Panc1 (cell line): ENCODE results near the gene TMEM217. TPM values are rescaled to one million over a fixed set of nuclear protein-coding genes. Genes with fewer than 3 reads are reported as not detected.
"Not testable (repeated sequence)": the region's sequence is repeated elsewhere in the genome, so short reads cannot be mapped to it uniquely, and the experiment has no call there.

ENCODE experiments used
- ATAC-seq: fragments of 200-7000 bp; cut with Tn5 transposase; 2 replicates; pipeline ENCODE4 v1.9.1; 2020; ENCODE audit warnings: mild to moderate bottlenecking, moderate library complexity
- BruUV-seq: library from RNA; stranded (reverse); fragments of 400-500 nt; replicated peaks from 2 replicates; lab custom pipeline; 2021; lab: Mats Ljungman, UMichigan
- CTCF ChIA-PET: fragments of 300-600 bp; sonication (Branson Sonifier 250); formaldehyde crosslinking; loops from one replicate; lab custom pipeline; 2022; ENCODE audit warnings: antibody characterized with exemption; lab: Charles Lee
- POLR2A ChIA-PET: fragments of 300-600 bp; sonication (Branson Sonifier 250); formaldehyde crosslinking; loops from one replicate; lab custom pipeline; 2022; ENCODE audit warnings: antibody characterized with exemption; lab: Charles Lee
- DNase-seq: peaks from one replicate; pipeline ENCODE4 v3.0.0-alpha.2; 2010; ENCODE audit warnings: low read depth, low spot score
- H3K27ac ChIP-seq: 2 replicates; pipeline ENCODE4 v1.5.1; 2011; ENCODE audit warnings: mild to moderate bottlenecking, low read length, inconsistent platforms
- H3K27me3 ChIP-seq: fragments of 200-500 bp; sonication (Bioruptor generic); 2 replicates; pipeline ENCODE4 v1.6.0; 2014; ENCODE audit warnings: low read length, inconsistent platforms; ENCODE audit not compliant: control insufficient read depth, insufficient read depth
- H3K36me3 ChIP-seq: fragments of 200-500 bp; sonication (Bioruptor generic); 2 replicates; pipeline ENCODE4 v1.5.1; 2014; ENCODE audit warnings: inconsistent platforms, mild to moderate bottlenecking, low read length, moderate library complexity; ENCODE audit not compliant: control insufficient read depth, insufficient read depth
- H3K4me1 ChIP-seq: 2 replicates; pipeline ENCODE4 v1.5.1; 2011; ENCODE audit warnings: inconsistent platforms, mild to moderate bottlenecking, low read length, moderate library complexity; ENCODE audit not compliant: control insufficient read depth, insufficient read depth
- H3K4me3 ChIP-seq, 2 experiments: 2 replicates each; pipeline ENCODE4 v1.5.1; 2011 to 2012; ENCODE audit warnings: low read depth in 2 of 2, low read length in 2 of 2, mild to moderate bottlenecking in 2 of 2, inconsistent platforms in 1 of 2, moderate library complexity in 1 of 2
- H3K9me3 ChIP-seq: fragments of 200-500 bp; sonication (Bioruptor generic); 2 replicates; pipeline ENCODE4 v1.5.1; 2014; ENCODE audit warnings: low read depth, mild to moderate bottlenecking, inconsistent platforms, low read length, moderate library complexity; ENCODE audit not compliant: control insufficient read depth, insufficient read depth
- POLR2AphosphoS5 ChIP-seq: IDR thresholded peaks from 2 replicates; pipeline ENCODE4 v1.6.1; 2012; ENCODE audit warnings: mild to moderate bottlenecking, low read depth, low read length, moderate library complexity
- SIN3A ChIP-seq: IDR thresholded peaks from 2 replicates; pipeline ENCODE4 v1.6.1; 2012; ENCODE audit warnings: low read depth, mild to moderate bottlenecking, low read length, moderate library complexity, borderline replicate concordance; ENCODE audit not compliant: insufficient read depth
- TCF7L2 ChIP-seq: IDR thresholded peaks from 2 replicates; pipeline ENCODE4 v1.6.1; 2011; ENCODE audit warnings: mild to moderate bottlenecking, low read depth, low read length, inconsistent platforms
- in situ Hi-C: cut with HindIII; loops from 2 replicates; pipeline ENCODE4 v1.10.0; 2016; ENCODE audit warnings: low sequenced_read_pairs, low pct_unique_long_range_greater_than_20kb
- intact Hi-C: fragments of 100-400 bp; cut with micrococcal nuclease; formaldehyde crosslinking; loops from one replicate; pipeline ENCODE4 v1.10.0; 2022; ENCODE audit not compliant: unreplicated experiment
- total RNA-seq: library from RNA; stranded (reverse); gene quantifications from one replicate; pipeline ENCODE4 v1.2.1, GENCODE V29; 2021; ENCODE audit not compliant: unreplicated experiment
- TF ChIP-seq, protein P1 (sequence below), 2 experiments: IDR thresholded peaks; 2 replicates each; pipeline ENCODE4 v1.6.1; 2011 to 2012; ENCODE audit warnings: low read depth in 2 of 2, control low read depth in 1 of 2, low read length in 1 of 2, mild to moderate bottlenecking in 1 of 2, moderate library complexity in 1 of 2; ENCODE audit not compliant: insufficient read depth in 1 of 2
- TF ChIP-seq, protein P2 (sequence below): fragments of 450-650 bp; IDR thresholded peaks from 2 replicates; pipeline ENCODE4 v1.5.1; 2017; ENCODE audit warnings: mild to moderate bottlenecking

The TMEM217 gene
- total RNA-seq, 1 experiment from 2014 or later = 4.0 TPM

DNA sequence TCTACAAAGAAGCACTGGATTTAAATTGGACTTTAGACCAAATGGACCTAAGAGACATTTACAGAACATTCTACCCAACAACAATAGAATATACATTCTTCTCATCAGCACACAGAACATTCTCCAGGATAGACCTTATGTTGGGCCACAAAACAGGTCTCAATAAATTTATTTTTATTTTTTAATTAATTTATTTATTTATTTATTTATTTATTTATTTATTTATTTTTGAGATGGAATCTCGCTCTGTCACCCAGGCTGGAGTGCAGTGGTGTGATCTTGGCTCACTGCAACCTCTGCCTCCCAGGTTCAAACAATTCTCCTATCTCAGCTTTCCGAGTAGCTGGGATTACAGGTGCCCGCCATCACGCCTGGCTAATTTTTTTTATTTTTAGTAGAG, 61.5 kb downstream of the TMEM217 start:
- in situ Hi-C loops = not testable (repeated sequence)

DNA sequence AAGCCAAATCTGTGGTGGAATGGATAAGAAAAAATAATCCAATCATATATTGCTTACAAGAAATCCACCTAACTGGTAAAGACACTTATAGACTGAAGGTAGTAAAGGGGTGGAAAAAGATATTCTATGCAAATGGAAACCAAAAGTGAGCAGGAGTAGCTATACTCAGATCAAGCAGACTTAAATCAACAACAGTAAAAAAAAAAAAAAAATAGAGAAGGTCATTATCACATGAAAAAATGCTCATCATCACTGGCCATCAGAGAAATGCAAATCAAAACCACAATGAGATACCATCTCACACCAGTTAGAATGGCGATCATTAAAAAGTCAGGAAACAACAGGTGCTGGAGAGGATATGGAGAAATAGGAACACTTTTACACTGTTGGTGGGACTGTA, 63.1 kb downstream of the TMEM217 start:
- H3K4me3 ChIP-seq, H3K27ac ChIP-seq, in situ Hi-C loops, BruUV-seq, H3K36me3 ChIP-seq, DNase-seq, H3K27me3 ChIP-seq, intact Hi-C loops, H3K4me1 ChIP-seq, CTCF ChIA-PET, H3K9me3 ChIP-seq, ATAC-seq: not testable (repeated sequence)
- POLR2A ChIA-PET = interaction anchor here (0.6 kb wide), 1 partner anchor 447 kb away, joined by 9 read pairs; no protein-coding TSS in a partner anchor

More for the DNA sequence above, 61.5 kb downstream of the TMEM217 start:
- CTCF ChIA-PET, BruUV-seq, H3K4me3 ChIP-seq, DNase-seq, POLR2A ChIA-PET, H3K27me3 ChIP-seq, ATAC-seq, H3K9me3 ChIP-seq, H3K27ac ChIP-seq, intact Hi-C loops, H3K36me3 ChIP-seq, H3K4me1 ChIP-seq: not testable (repeated sequence)

DNA sequence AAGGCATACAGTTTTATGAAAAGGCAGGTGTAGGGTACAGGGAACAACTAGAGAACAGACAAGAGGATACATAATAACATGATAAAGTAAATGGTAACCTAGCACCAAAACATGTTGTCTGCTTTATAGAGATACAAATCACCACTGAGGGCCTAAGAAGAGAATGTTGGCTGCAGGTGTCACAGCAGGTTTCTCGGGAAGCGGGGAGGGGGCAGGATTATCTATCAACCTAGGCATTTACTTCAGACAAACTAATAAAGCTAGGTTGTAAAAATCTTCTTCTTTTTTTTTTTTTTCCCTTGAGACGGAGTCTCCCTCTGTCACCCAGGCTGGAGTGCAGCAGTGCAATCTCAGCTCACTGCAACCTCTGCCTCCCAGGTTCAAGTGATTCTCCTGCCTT, 65.3 kb downstream of the TMEM217 start:
- ChIA-PET CTCF (no interaction called here), POLR2A (no interaction called here)
- intact Hi-C loops (no loop called here), in situ Hi-C loops (no loop called here)
- TF ChIP-seq SIN3A (no peak), POLR2AphosphoS5 (no peak), TCF7L2 (no peak)
- TF ChIP-seq, protein P1, sequence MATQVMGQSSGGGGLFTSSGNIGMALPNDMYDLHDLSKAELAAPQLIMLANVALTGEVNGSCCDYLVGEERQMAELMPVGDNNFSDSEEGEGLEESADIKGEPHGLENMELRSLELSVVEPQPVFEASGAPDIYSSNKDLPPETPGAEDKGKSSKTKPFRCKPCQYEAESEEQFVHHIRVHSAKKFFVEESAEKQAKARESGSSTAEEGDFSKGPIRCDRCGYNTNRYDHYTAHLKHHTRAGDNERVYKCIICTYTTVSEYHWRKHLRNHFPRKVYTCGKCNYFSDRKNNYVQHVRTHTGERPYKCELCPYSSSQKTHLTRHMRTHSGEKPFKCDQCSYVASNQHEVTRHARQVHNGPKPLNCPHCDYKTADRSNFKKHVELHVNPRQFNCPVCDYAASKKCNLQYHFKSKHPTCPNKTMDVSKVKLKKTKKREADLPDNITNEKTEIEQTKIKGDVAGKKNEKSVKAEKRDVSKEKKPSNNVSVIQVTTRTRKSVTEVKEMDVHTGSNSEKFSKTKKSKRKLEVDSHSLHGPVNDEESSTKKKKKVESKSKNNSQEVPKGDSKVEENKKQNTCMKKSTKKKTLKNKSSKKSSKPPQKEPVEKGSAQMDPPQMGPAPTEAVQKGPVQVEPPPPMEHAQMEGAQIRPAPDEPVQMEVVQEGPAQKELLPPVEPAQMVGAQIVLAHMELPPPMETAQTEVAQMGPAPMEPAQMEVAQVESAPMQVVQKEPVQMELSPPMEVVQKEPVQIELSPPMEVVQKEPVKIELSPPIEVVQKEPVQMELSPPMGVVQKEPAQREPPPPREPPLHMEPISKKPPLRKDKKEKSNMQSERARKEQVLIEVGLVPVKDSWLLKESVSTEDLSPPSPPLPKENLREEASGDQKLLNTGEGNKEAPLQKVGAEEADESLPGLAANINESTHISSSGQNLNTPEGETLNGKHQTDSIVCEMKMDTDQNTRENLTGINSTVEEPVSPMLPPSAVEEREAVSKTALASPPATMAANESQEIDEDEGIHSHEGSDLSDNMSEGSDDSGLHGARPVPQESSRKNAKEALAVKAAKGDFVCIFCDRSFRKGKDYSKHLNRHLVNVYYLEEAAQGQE (IDR thresholded peaks at IDR 0.05; ENCODE audit: insufficient read depth in 1 of 2, low read depth in 2 of 2, low read length in 1 of 2) = no peak
- TF ChIP-seq, protein P2, sequence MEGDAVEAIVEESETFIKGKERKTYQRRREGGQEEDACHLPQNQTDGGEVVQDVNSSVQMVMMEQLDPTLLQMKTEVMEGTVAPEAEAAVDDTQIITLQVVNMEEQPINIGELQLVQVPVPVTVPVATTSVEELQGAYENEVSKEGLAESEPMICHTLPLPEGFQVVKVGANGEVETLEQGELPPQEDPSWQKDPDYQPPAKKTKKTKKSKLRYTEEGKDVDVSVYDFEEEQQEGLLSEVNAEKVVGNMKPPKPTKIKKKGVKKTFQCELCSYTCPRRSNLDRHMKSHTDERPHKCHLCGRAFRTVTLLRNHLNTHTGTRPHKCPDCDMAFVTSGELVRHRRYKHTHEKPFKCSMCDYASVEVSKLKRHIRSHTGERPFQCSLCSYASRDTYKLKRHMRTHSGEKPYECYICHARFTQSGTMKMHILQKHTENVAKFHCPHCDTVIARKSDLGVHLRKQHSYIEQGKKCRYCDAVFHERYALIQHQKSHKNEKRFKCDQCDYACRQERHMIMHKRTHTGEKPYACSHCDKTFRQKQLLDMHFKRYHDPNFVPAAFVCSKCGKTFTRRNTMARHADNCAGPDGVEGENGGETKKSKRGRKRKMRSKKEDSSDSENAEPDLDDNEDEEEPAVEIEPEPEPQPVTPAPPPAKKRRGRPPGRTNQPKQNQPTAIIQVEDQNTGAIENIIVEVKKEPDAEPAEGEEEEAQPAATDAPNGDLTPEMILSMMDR = no peak
- no TSS peak for BruUV-seq
- H3K36me3 ChIP-seq = no peaks in the 10 kb centered on the region
- no peaks in the 10 kb centered on the region; the same call in 1 of the 2 replicates for H3K4me1 ChIP-seq
- ATAC-seq (no peak), DNase-seq (no peak)
- no peak overlapping the region for H3K4me3 ChIP-seq
- H3K27ac ChIP-seq = no peak overlapping the region
- no peaks in the 10 kb centered on the region for H3K9me3 ChIP-seq
- no peaks in the 10 kb centered on the region for H3K27me3 ChIP-seq
